ENCODE data around the gene BTBD8. TPM values are rescaled to one million over a fixed set of nuclear protein-coding genes. Genes with fewer than 3 reads are reported as not detected.

Gene BTBD8
- total RNA-seq, result 0.91 and 1.0 TPM in 2 replicates

GRCh38 chr1:92080128-92080985 is at the start of gene BTBD8:
BTBD8 (plus strand) TSS chr1:92080345; CDS start chr1:92080572, 227 bp downstream.
- H3K27ac Mint-ChIP-seq, result peak within 1 kb of the TSS; percentile 85
- peaks cover 1% of the 10 kb centered on the region for H3K36me3 Mint-ChIP-seq (ENCODE audit: low read depth)
- H3K9me3 Mint-ChIP-seq, result peaks cover 13% of the 10 kb centered on the region
- peak within 1 kb of the TSS; percentile 86 for H3K4me3 Mint-ChIP-seq
- H3K27me3 Mint-ChIP-seq (ENCODE audit: insufficient read depth), result no peaks in the 10 kb centered on the region
- intact Hi-C loops (cut with micrococcal nuclease), result loop anchor here (1.0 to 5.0 kb wide), 4 partner anchors 218 to 1058 kb away; partner anchors contain the start of genes GLMN and ZNF644
- H3K4me1 Mint-ChIP-seq (ENCODE audit: low read depth), result peaks cover 13% of the 10 kb centered on the region
- DNase-seq (ENCODE audit: low spot score), result peak; percentile 79

- peaks cover 15% of the 10 kb centered on the region for H3K4me1 Mint-ChIP-seq (ENCODE audit: low read depth)
- H3K4me3 Mint-ChIP-seq, result peak overlapping the region; percentile 75
- peaks cover 24% of the 10 kb centered on the region for H3K27me3 Mint-ChIP-seq (ENCODE audit: insufficient read depth)
- intact Hi-C loops (cut with micrococcal nuclease), result no loop called here
- H3K27ac Mint-ChIP-seq, result no peak overlapping the region
- no peak for DNase-seq (ENCODE audit: low spot score)
- H3K9me3 Mint-ChIP-seq, result no peaks in the 10 kb centered on the region
- no peaks in the 10 kb centered on the region for H3K36me3 Mint-ChIP-seq (ENCODE audit: low read depth)
These were observed 49.5 kb upstream of the BTBD8 start for GRCh38 chr1:92030656-92031107.

- DNase-seq (ENCODE audit: low spot score), result no peak
- Mint-ChIP-seq H3K27ac (no peak overlapping the region), H3K4me1 (ENCODE audit: low read depth) (peaks cover 15% of the 10 kb centered on the region), H3K4me3 (no peak overlapping the region), H3K36me3 (ENCODE audit: low read depth) (no peaks in the 10 kb centered on the region), H3K9me3 (no peaks in the 10 kb centered on the region), H3K27me3 (ENCODE audit: insufficient read depth) (peaks cover 30% of the 10 kb centered on the region)
- intact Hi-C loops (cut with micrococcal nuclease), result no loop called here
These were observed 48.6 kb upstream of the BTBD8 start for GRCh38 chr1:92031281-92032110.

- Mint-ChIP-seq H3K9me3 (no peaks in the 10 kb centered on the region), H3K36me3 (ENCODE audit: low read depth) (no peaks in the 10 kb centered on the region), H3K4me3 (no peak overlapping the region), H3K4me1 (ENCODE audit: low read depth) (no peaks in the 10 kb centered on the region), H3K27ac (no peak overlapping the region), H3K27me3 (ENCODE audit: insufficient read depth) (peaks cover 21% of the 10 kb centered on the region)
- DNase-seq (ENCODE audit: low spot score), result no peak
- intact Hi-C loops (cut with micrococcal nuclease), result no loop called here
These were observed 42.7 kb upstream of the BTBD8 start for GRCh38 chr1:92037400-92037799.

GRCh38 chr1:92038695-92039346 is 41.3 kb upstream of the BTBD8 start:
- Mint-ChIP-seq H3K4me1 (ENCODE audit: low read depth) (no peaks in the 10 kb centered on the region), H3K4me3 (no peak overlapping the region), H3K36me3 (ENCODE audit: low read depth) (no peaks in the 10 kb centered on the region), H3K9me3 (no peaks in the 10 kb centered on the region), H3K27ac (no peak overlapping the region), H3K27me3 (ENCODE audit: insufficient read depth) (peaks cover 19% of the 10 kb centered on the region)
- DNase-seq (ENCODE audit: low spot score), result no peak
- intact Hi-C loops (cut with micrococcal nuclease), result no loop called here

GRCh38 chr1:92040971-92041370 is 39.2 kb upstream of the BTBD8 start:
- H3K9me3 Mint-ChIP-seq, result no peaks in the 10 kb centered on the region
- DNase-seq (ENCODE audit: low spot score), result no peak
- H3K27ac Mint-ChIP-seq, result no peak overlapping the region
- no peaks in the 10 kb centered on the region for H3K36me3 Mint-ChIP-seq (ENCODE audit: low read depth)
- H3K4me1 Mint-ChIP-seq (ENCODE audit: low read depth), result no peaks in the 10 kb centered on the region
- H3K4me3 Mint-ChIP-seq, result no peak overlapping the region
- peaks cover 10% of the 10 kb centered on the region for H3K27me3 Mint-ChIP-seq (ENCODE audit: insufficient read depth)
- intact Hi-C loops (cut with micrococcal nuclease), result no loop called here

GRCh38 chr1:92043621-92044020 is 36.5 kb upstream of the BTBD8 start:
- no peak overlapping the region for H3K27ac Mint-ChIP-seq
- H3K36me3 Mint-ChIP-seq (ENCODE audit: low read depth), result no peaks in the 10 kb centered on the region
- H3K27me3 Mint-ChIP-seq (ENCODE audit: insufficient read depth), result no peaks in the 10 kb centered on the region
- no peak overlapping the region for H3K4me3 Mint-ChIP-seq
- no peaks in the 10 kb centered on the region for H3K9me3 Mint-ChIP-seq
- intact Hi-C loops (cut with micrococcal nuclease), result no loop called here
- no peaks in the 10 kb centered on the region for H3K4me1 Mint-ChIP-seq (ENCODE audit: low read depth)
- no peak for DNase-seq (ENCODE audit: low spot score)

- intact Hi-C loops (cut with micrococcal nuclease), result no loop called here
- Mint-ChIP-seq H3K4me1 (ENCODE audit: low read depth) (no peaks in the 10 kb centered on the region), H3K36me3 (ENCODE audit: low read depth) (no peaks in the 10 kb centered on the region), H3K27me3 (ENCODE audit: insufficient read depth) (peaks cover 2% of the 10 kb centered on the region), H3K9me3 (no peaks in the 10 kb centered on the region), H3K27ac (no peak overlapping the region), H3K4me3 (no peak overlapping the region)
- no peak for DNase-seq (ENCODE audit: low spot score)
These were observed 34.2 kb upstream of the BTBD8 start for GRCh38 chr1:92045766-92046495.

- no peaks in the 10 kb centered on the region for H3K4me1 Mint-ChIP-seq (ENCODE audit: low read depth)
- no peak overlapping the region for H3K27ac Mint-ChIP-seq
- no peak for DNase-seq (ENCODE audit: low spot score)
- intact Hi-C loops (cut with micrococcal nuclease), result no loop called here
- H3K4me3 Mint-ChIP-seq, result no peak overlapping the region
- no peaks in the 10 kb centered on the region for H3K9me3 Mint-ChIP-seq
- peaks cover 4% of the 10 kb centered on the region for H3K27me3 Mint-ChIP-seq (ENCODE audit: insufficient read depth)
- H3K36me3 Mint-ChIP-seq (ENCODE audit: low read depth), result no peaks in the 10 kb centered on the region
These were observed 28.2 kb upstream of the BTBD8 start for GRCh38 chr1:92051948-92052347.

- Mint-ChIP-seq H3K4me3 (no peak overlapping the region), H3K27me3 (ENCODE audit: insufficient read depth) (no peaks in the 10 kb centered on the region), H3K4me1 (ENCODE audit: low read depth) (no peaks in the 10 kb centered on the region), H3K36me3 (ENCODE audit: low read depth) (no peaks in the 10 kb centered on the region), H3K27ac (no peak overlapping the region), H3K9me3 (no peaks in the 10 kb centered on the region)
- DNase-seq (ENCODE audit: low spot score), result no peak
- intact Hi-C loops (cut with micrococcal nuclease), result no loop called here
These were observed 15.1 kb upstream of the BTBD8 start for GRCh38 chr1:92065042-92065441.

GRCh38 chr1:92066321-92066720 is 13.8 kb upstream of the BTBD8 start:
- no peaks in the 10 kb centered on the region for H3K27me3 Mint-ChIP-seq (ENCODE audit: insufficient read depth)
- H3K27ac Mint-ChIP-seq, result no peak overlapping the region
- DNase-seq (ENCODE audit: low spot score), result no peak
- H3K36me3 Mint-ChIP-seq (ENCODE audit: low read depth), result no peaks in the 10 kb centered on the region
- H3K9me3 Mint-ChIP-seq, result no peaks in the 10 kb centered on the region
- intact Hi-C loops (cut with micrococcal nuclease), result no loop called here
- H3K4me1 Mint-ChIP-seq (ENCODE audit: low read depth), result no peaks in the 10 kb centered on the region
- H3K4me3 Mint-ChIP-seq, result no peak overlapping the region

- Mint-ChIP-seq H3K27ac (no peak overlapping the region), H3K9me3 (no peaks in the 10 kb centered on the region), H3K36me3 (ENCODE audit: low read depth) (no peaks in the 10 kb centered on the region), H3K27me3 (ENCODE audit: insufficient read depth) (peaks cover 11% of the 10 kb centered on the region), H3K4me3 (no peak overlapping the region), H3K4me1 (ENCODE audit: low read depth) (no peaks in the 10 kb centered on the region)
- DNase-seq (ENCODE audit: low spot score), result no peak
- intact Hi-C loops (cut with micrococcal nuclease), result no loop called here
These were observed 9.3 kb upstream of the BTBD8 start for GRCh38 chr1:92070892-92071291.

All from activated T-helper 1 cell treated with anti-CD3 and anti-CD28 coated beads, Interleukin-12 subunit alpha, Interleukin-12 subunit beta, Interleukin-2, Interleukin-4 antibody, amounts not matched to agents 30 ng/mL and 10 ng/mL and 1 ng/mL, durations not matched to agents 14 hours and 24 hours and 36 hours (primary cell).